HepG2 (cell line): ENCODE results near the gene PRKCG. TPM values are rescaled to one million over a fixed set of nuclear protein-coding genes. Genes with fewer than 3 reads are reported as not detected.

Source experiments
- ATF2 ChIP-seq: sonication (generic); formaldehyde crosslinking; IDR thresholded peaks from 2 replicates; pipeline ENCODE4 v1.4.0; 2020; ENCODE audit warnings: missing genetic modification reagents
- EZH2 ChIP-seq: conservative IDR thresholded peaks from 2 replicates; pipeline ENCODE4 v1.6.1; 2012; ENCODE audit warnings: mild to moderate bottlenecking, low read depth, low read length, moderate library complexity
- HCFC1 ChIP-seq: fragments of 150-350 bp; IDR thresholded peaks from 2 replicates; pipeline ENCODE4 v1.6.1; 2014; ENCODE audit warnings: low read depth, low read length
- HNRNPH1 ChIP-seq: fragments of 200-400 bp; formaldehyde crosslinking; optimal IDR thresholded peaks from 2 replicates; pipeline ENCODE3; 2017; ENCODE audit warnings: mild to moderate bottlenecking, low read depth, low read length
- NR0B2 ChIP-seq: sonication (generic); formaldehyde crosslinking; IDR thresholded peaks from 2 replicates; pipeline ENCODE4 v1.4.0; 2020; ENCODE audit warnings: mild to moderate bottlenecking, missing genetic modification reagents
- PTBP1 ChIP-seq: fragments of 200-400 bp; formaldehyde crosslinking; IDR thresholded peaks from 2 replicates; pipeline ENCODE4 v1.6.1; 2018; ENCODE audit warnings: low read length, low read depth; ENCODE audit not compliant: poor library complexity, severe bottlenecking
- SMARCC2 ChIP-seq: fragments of 450-650 bp; IDR thresholded peaks from 2 replicates; pipeline ENCODE4 v1.6.1; 2017; ENCODE audit warnings: antibody characterized with exemption, mild to moderate bottlenecking
- SRY ChIP-seq: sonication (generic); formaldehyde crosslinking; IDR thresholded peaks from 2 replicates; pipeline ENCODE4 v1.8.0; 2022; ENCODE audit warnings: mild to moderate bottlenecking, missing genetic modification reagents
- TBL1XR1 ChIP-seq: fragments of 150-350 bp; IDR thresholded peaks from 2 replicates; pipeline ENCODE4 v1.6.1; 2014; ENCODE audit warnings: borderline replicate concordance, low read length; ENCODE audit not compliant: partially characterized antibody
- ZNF225 ChIP-seq: sonication (generic); formaldehyde crosslinking; IDR thresholded peaks from 2 replicates; pipeline ENCODE4 v1.4.0; 2020; ENCODE audit warnings: mild to moderate bottlenecking, missing genetic modification reagents
- ZNF484 ChIP-seq: sonication (generic); formaldehyde crosslinking; IDR thresholded peaks from 2 replicates; pipeline ENCODE4 v1.5.1; 2020; ENCODE audit warnings: mild to moderate bottlenecking, low read depth, missing genetic modification reagents, borderline replicate concordance
- ZNF501 ChIP-seq: sonication (generic); formaldehyde crosslinking; IDR thresholded peaks from 2 replicates; pipeline ENCODE4 v1.5.1; 2020; ENCODE audit warnings: mild to moderate bottlenecking, moderate library complexity, missing genetic modification reagents
- ZNF550 ChIP-seq: sonication (generic); formaldehyde crosslinking; IDR thresholded peaks from 2 replicates; pipeline ENCODE4 v1.4.0; 2020; ENCODE audit warnings: mild to moderate bottlenecking, missing genetic modification reagents, borderline replicate concordance
- ZNF567 ChIP-seq: sonication (generic); formaldehyde crosslinking; IDR thresholded peaks from 2 replicates; pipeline ENCODE4 v1.8.1; 2023; ENCODE audit warnings: mild to moderate bottlenecking, missing genetic modification reagents, borderline replicate concordance
- ZNF569 ChIP-seq: sonication (generic); formaldehyde crosslinking; IDR thresholded peaks from 2 replicates; pipeline ENCODE4 v1.5.0; 2020; ENCODE audit warnings: mild to moderate bottlenecking, missing genetic modification reagents, moderate library complexity, borderline replicate concordance
- ZNF598 ChIP-seq: sonication (generic); formaldehyde crosslinking; IDR thresholded peaks from 2 replicates; pipeline ENCODE4 v1.5.1; 2020; ENCODE audit warnings: mild to moderate bottlenecking, missing genetic modification reagents, borderline replicate concordance
- ZSCAN5A ChIP-seq: sonication (generic); formaldehyde crosslinking; IDR thresholded peaks from 2 replicates; pipeline ENCODE4 v1.8.0; 2022; ENCODE audit warnings: mild to moderate bottlenecking, missing genetic modification reagents, borderline replicate concordance
- polyA plus RNA-seq, 8 experiments: library from polyadenylated mRNA; depleted of rRNA in 3 of 8; stranded (reverse) in 7 of 8; unstranded in 1 of 8; fragments of >200 nt; fragmentation: Illumina TruSeq in 4 of 8; extraction: Trizol in 4 of 8; gene quantifications; 2 replicates each; pipeline versions ENCODE4 v1.2.1 to v1.2.3, GENCODE V29; 2011 to 2016; ENCODE audit warnings: low read depth in 4 of 8, missing spikeins in 1 of 8, mixed read lengths in 1 of 8; ENCODE audit not compliant: insufficient read depth in 1 of 8
- total RNA-seq, 5 experiments: library from RNA; depleted of rRNA; stranded (reverse); fragments of >200 nt; fragmentation: Illumina TruSeq; extraction: Trizol; gene quantifications; 2 replicates each; pipeline ENCODE4 v1.2.3, GENCODE V29; 2016; ENCODE audit warnings: low read depth in 1 of 5
- TF ChIP-seq, protein P1 (sequence below): sonication (generic); formaldehyde crosslinking; IDR thresholded peaks from 2 replicates; pipeline ENCODE4 v1.4.0; 2020; ENCODE audit warnings: missing genetic modification reagents, borderline replicate concordance
- TF ChIP-seq, protein P2 (sequence below): fragments of 450-650 bp; IDR thresholded peaks from 2 replicates; pipeline ENCODE4 v1.6.1; 2017

The PRKCG gene
- total and polyA plus RNA-seq, 2 of the 13 experiments (the other 11 are each of a cell fraction or from before 2014, with no cell fraction given): 0.02 to 0.03 TPM

GRCh38 chr19:53868892-53869804, 12.8 kb upstream of the PRKCG start (continued):
- TF ChIP-seq SRY (CRISPR knock-in tag): peak; percentile 53; the same call in 1 of the 2 replicates
- TF ChIP-seq, protein P1, sequence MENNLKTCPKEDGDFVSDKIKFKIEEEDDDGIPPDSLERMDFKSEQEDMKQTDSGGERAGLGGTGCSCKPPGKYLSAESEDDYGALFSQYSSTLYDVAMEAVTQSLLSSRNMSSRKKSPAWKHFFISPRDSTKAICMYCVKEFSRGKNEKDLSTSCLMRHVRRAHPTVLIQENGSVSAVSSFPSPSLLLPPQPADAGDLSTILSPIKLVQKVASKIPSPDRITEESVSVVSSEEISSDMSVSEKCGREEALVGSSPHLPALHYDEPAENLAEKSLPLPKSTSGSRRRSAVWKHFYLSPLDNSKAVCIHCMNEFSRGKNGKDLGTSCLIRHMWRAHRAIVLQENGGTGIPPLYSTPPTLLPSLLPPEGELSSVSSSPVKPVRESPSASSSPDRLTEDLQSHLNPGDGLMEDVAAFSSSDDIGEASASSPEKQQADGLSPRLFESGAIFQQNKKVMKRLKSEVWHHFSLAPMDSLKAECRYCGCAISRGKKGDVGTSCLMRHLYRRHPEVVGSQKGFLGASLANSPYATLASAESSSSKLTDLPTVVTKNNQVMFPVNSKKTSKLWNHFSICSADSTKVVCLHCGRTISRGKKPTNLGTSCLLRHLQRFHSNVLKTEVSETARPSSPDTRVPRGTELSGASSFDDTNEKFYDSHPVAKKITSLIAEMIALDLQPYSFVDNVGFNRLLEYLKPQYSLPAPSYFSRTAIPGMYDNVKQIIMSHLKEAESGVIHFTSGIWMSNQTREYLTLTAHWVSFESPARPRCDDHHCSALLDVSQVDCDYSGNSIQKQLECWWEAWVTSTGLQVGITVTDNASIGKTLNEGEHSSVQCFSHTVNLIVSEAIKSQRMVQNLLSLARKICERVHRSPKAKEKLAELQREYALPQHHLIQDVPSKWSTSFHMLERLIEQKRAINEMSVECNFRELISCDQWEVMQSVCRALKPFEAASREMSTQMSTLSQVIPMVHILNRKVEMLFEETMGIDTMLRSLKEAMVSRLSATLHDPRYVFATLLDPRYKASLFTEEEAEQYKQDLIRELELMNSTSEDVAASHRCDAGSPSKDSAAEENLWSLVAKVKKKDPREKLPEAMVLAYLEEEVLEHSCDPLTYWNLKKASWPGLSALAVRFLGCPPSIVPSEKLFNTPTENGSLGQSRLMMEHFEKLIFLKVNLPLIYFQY (CRISPR knock-in tag): 0 out of 2 replicates have a peak, but pooled peaks have one; percentile 33
- TF ChIP-seq ZNF567 (CRISPR knock-in tag): 0 out of 2 replicates have a peak, but pooled peaks have one; percentile 17
- TF ChIP-seq ATF2 (CRISPR knock-in tag): 0 out of 2 replicates have a peak, but pooled peaks have one; percentile 22
- no peak for TF ChIP-seq TBL1XR1
- no peak for TF ChIP-seq HCFC1
- TF ChIP-seq SMARCC2: no peak
- no peak for TF ChIP-seq NR0B2
- TF ChIP-seq HNRNPH1: no peak
- TF ChIP-seq PTBP1: no peak
- TF ChIP-seq, protein P2, sequence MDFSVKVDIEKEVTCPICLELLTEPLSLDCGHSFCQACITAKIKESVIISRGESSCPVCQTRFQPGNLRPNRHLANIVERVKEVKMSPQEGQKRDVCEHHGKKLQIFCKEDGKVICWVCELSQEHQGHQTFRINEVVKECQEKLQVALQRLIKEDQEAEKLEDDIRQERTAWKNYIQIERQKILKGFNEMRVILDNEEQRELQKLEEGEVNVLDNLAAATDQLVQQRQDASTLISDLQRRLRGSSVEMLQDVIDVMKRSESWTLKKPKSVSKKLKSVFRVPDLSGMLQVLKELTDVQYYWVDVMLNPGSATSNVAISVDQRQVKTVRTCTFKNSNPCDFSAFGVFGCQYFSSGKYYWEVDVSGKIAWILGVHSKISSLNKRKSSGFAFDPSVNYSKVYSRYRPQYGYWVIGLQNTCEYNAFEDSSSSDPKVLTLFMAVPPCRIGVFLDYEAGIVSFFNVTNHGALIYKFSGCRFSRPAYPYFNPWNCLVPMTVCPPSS: no peak
- TF ChIP-seq ZSCAN5A (CRISPR knock-in tag): 0 out of 2 replicates have a peak, but pooled peaks have one; percentile 52
- no peak for TF ChIP-seq ZNF225 (CRISPR knock-in tag)
- TF ChIP-seq EZH2: no peak
- peak; percentile 67; the same call in 1 of the 2 replicates for TF ChIP-seq ZNF501 (CRISPR knock-in tag)
- TF ChIP-seq ZNF550 (CRISPR knock-in tag): no peak
- TF ChIP-seq ZNF569 (CRISPR knock-in tag): no peak
- TF ChIP-seq ZNF598 (CRISPR knock-in tag): no peak
- TF ChIP-seq ZNF484 (CRISPR knock-in tag): no peak
